ENCODE data around the gene CLDN9.

- TF ChIP-seq CTCF (IDR thresholded peaks at IDR 0.05) = no peak
- no peak for TF ChIP-seq KDM5A (IDR thresholded peaks at IDR 0.05)
- no peak for TF ChIP-seq POLR2A (IDR thresholded peaks at IDR 0.05; ENCODE audit: low read length)
- no peak for TF ChIP-seq RNF2 (IDR thresholded peaks at IDR 0.05; ENCODE audit: borderline replicate concordance, low read depth)
- TF ChIP-seq EP300 (IDR thresholded peaks at IDR 0.05) = no peak
- TF ChIP-seq CBX2 (IDR thresholded peaks at IDR 0.05; ENCODE audit: borderline replicate concordance, low read depth) = no peak
- TF ChIP-seq RCOR1 (IDR thresholded peaks at IDR 0.05; ENCODE audit: low read depth, low read length) = no peak
- no peak for TF ChIP-seq RAD21 (conservative IDR thresholded peaks at IDR 0.05 in 1 of 2, IDR thresholded peaks at IDR 0.05 in 1 of 2)
- TF ChIP-seq REST (IDR thresholded peaks at IDR 0.05) = no peak
- TF ChIP-seq MAX (IDR thresholded peaks at IDR 0.05) = no peak
- TF ChIP-seq TP53 (CRISPR knock-in tag; IDR thresholded peaks at IDR 0.05) = no peak
- no peak for TF ChIP-seq CHD4 (IDR thresholded peaks at IDR 0.05; ENCODE audit: borderline replicate concordance)
- TF ChIP-seq KDM1A (IDR thresholded peaks at IDR 0.05; ENCODE audit: low read depth) = no peak
Observed at GRCh38 chr16:2981899-2982250, 30.8 kb upstream of the CLDN9 start.

Data from A549 (cell line).